Nephron progenitor cell (in vitro differentiated cells): ENCODE results near the gene CKAP4.
"Not testable (repeated sequence)": the region's sequence is repeated elsewhere in the genome, so short reads cannot be mapped to it uniquely, and the experiment has no call there.

Source experiments
- DNase-seq: peaks from one replicate; pipeline ENCODE4 v3.0.0; 2021
- H3K27ac Mint-ChIP-seq: 2 replicates; pipeline ENCODE4 v1.8.0; 2021; ENCODE audit warnings: mild to moderate bottlenecking, moderate library complexity, mixed read lengths
- H3K27me3 Mint-ChIP-seq: 2 replicates; pipeline ENCODE4 v1.8.0; 2021; ENCODE audit warnings: mild to moderate bottlenecking, low read depth, mixed read lengths; ENCODE audit not compliant: poor library complexity
- H3K36me3 Mint-ChIP-seq: 2 replicates; pipeline ENCODE4 v1.8.0; 2021; ENCODE audit warnings: low read depth, mixed read lengths
- H3K4me1 Mint-ChIP-seq: 2 replicates; pipeline ENCODE4 v1.8.0; 2021; ENCODE audit warnings: mixed read lengths
- H3K4me3 Mint-ChIP-seq: 2 replicates; pipeline ENCODE4 v1.8.0; 2021; ENCODE audit warnings: mild to moderate bottlenecking, moderate library complexity, mixed read lengths
- H3K9me3 Mint-ChIP-seq: 2 replicates; pipeline ENCODE4 v1.8.0; 2021; ENCODE audit warnings: mild to moderate bottlenecking, moderate library complexity, mixed read lengths
- TF ChIP-seq, protein P1 (sequence below): fragments of 200-600 bp; sonication (generic); IDR thresholded peaks from 2 replicates; pipeline ENCODE4 v1.5.0; 2021; ENCODE audit warnings: antibody characterized with exemption

CKAP4 gene

GRCh38 chr12:106290666-106291065 is 42.8 kb upstream of the CKAP4 start:
- no peaks in the 10 kb centered on the region for H3K36me3 Mint-ChIP-seq
- no peak overlapping the region for H3K27ac Mint-ChIP-seq
- no peak for DNase-seq
- TF ChIP-seq, protein P1, sequence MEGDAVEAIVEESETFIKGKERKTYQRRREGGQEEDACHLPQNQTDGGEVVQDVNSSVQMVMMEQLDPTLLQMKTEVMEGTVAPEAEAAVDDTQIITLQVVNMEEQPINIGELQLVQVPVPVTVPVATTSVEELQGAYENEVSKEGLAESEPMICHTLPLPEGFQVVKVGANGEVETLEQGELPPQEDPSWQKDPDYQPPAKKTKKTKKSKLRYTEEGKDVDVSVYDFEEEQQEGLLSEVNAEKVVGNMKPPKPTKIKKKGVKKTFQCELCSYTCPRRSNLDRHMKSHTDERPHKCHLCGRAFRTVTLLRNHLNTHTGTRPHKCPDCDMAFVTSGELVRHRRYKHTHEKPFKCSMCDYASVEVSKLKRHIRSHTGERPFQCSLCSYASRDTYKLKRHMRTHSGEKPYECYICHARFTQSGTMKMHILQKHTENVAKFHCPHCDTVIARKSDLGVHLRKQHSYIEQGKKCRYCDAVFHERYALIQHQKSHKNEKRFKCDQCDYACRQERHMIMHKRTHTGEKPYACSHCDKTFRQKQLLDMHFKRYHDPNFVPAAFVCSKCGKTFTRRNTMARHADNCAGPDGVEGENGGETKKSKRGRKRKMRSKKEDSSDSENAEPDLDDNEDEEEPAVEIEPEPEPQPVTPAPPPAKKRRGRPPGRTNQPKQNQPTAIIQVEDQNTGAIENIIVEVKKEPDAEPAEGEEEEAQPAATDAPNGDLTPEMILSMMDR: no peak
- peaks cover 7% of the 10 kb centered on the region for H3K4me1 Mint-ChIP-seq
- no peaks in the 10 kb centered on the region for H3K9me3 Mint-ChIP-seq
- peaks cover 10% of the 10 kb centered on the region for H3K27me3 Mint-ChIP-seq
- H3K4me3 Mint-ChIP-seq: no peak overlapping the region

- H3K4me1 Mint-ChIP-seq: peaks cover 8% of the 10 kb centered on the region
- no peak for DNase-seq
- H3K9me3 Mint-ChIP-seq: no peaks in the 10 kb centered on the region
- peaks cover 10% of the 10 kb centered on the region for H3K27me3 Mint-ChIP-seq
- TF ChIP-seq, protein P1: no peak
- H3K4me3 Mint-ChIP-seq: no peak overlapping the region
- H3K36me3 Mint-ChIP-seq: no peaks in the 10 kb centered on the region
- no peak overlapping the region for H3K27ac Mint-ChIP-seq
These were observed 41.4 kb upstream of the CKAP4 start for GRCh38 chr12:106289196-106289681.

DNA sequence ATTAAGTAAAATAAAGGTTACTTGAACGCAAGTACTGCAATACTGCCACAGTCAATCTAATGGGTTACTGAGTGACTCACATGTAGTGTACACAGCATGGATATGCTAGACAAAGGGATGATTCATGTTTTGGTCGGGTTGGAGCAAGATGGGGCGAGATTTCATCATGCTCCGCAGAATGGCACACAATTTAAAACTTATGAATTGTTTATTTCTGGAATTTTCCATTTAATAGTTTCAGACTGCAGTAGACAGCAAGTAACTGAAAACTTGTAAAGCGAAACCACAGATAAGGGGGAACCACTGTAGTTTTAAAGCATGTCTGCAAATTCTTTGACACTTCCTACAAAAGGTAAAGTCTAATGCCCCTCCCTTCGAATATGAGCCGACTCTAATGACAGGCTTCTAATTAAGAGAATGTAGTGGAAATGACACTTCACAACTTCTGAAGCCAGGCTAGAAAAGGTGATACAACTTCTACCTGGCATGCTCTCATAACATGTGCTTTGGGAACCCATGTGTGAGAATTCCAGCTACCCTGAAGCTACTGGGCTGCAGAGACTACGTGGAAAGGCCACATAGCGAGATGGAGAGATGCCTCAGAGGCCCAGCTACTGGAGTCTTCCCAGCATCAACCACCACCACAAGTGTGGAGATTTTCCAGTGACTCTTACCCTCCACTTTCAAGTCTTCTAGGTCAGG is 40.8 kb upstream of the CKAP4 start:
- H3K9me3 Mint-ChIP-seq: no peaks in the 10 kb centered on the region
- no peaks in the 10 kb centered on the region for H3K36me3 Mint-ChIP-seq
- H3K27ac Mint-ChIP-seq: no peak overlapping the region
- DNase-seq: no peak
- peaks cover 10% of the 10 kb centered on the region for H3K27me3 Mint-ChIP-seq
- peaks cover 8% of the 10 kb centered on the region for H3K4me1 Mint-ChIP-seq
- TF ChIP-seq, protein P1: no peak
- H3K4me3 Mint-ChIP-seq: no peak overlapping the region

GRCh38 chr12:106288101-106288493 is 40.3 kb upstream of the CKAP4 start:
- no peak for DNase-seq
- H3K4me1 Mint-ChIP-seq: peaks cover 8% of the 10 kb centered on the region
- no peaks in the 10 kb centered on the region for H3K9me3 Mint-ChIP-seq
- H3K36me3 Mint-ChIP-seq: no peaks in the 10 kb centered on the region
- TF ChIP-seq, protein P1: no peak
- peaks cover 12% of the 10 kb centered on the region for H3K27me3 Mint-ChIP-seq
- H3K27ac Mint-ChIP-seq: no peak overlapping the region
- no peak overlapping the region for H3K4me3 Mint-ChIP-seq

GRCh38 chr12:106287364-106287763 is 39.5 kb upstream of the CKAP4 start:
- no peak overlapping the region for H3K4me3 Mint-ChIP-seq
- no peak overlapping the region for H3K27ac Mint-ChIP-seq
- peaks cover 2% of the 10 kb centered on the region for H3K9me3 Mint-ChIP-seq
- TF ChIP-seq, protein P1: no peak
- DNase-seq: no peak
- peaks cover 8% of the 10 kb centered on the region for H3K4me1 Mint-ChIP-seq
- peaks cover 14% of the 10 kb centered on the region for H3K27me3 Mint-ChIP-seq
- peaks cover under 1% of the 10 kb centered on the region for H3K36me3 Mint-ChIP-seq

DNA sequence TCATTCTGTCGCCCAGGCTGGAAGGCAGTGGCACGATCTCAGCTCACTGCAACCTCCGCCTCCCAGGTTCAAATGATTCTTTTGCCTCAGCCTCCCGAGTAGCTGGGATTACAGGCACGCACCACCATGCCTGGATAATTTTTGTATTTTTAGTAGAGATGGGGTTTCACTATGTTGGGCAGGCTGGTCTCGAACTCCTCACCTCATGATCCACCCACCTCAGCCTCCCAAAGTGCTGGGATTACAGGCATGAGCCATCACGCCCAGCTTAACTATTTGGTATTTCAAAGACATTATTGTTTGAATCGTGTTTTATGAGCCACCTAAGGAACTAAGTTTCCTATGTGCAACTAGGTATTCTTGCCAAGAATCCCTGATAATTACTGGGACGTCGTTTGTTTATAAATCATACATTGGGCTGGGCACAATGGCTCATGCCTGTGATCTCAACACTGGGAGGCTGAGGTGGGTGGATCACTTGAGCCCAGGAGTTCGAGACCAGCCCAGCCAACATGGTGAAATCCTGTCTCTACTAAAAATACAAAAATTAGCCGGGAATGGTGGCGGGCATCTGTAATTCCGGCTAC is 38.8 kb upstream of the CKAP4 start:
- H3K36me3 Mint-ChIP-seq, H3K27ac Mint-ChIP-seq, DNase-seq, H3K4me3 Mint-ChIP-seq, H3K4me1 Mint-ChIP-seq, H3K9me3 Mint-ChIP-seq: not testable (repeated sequence)
- peaks cover 10% of the 10 kb centered on the region for H3K27me3 Mint-ChIP-seq
